Psoas muscle (tissue), 8 donors: ENCODE results near the gene CNNM1. TPM values are rescaled to one million over a fixed set of nuclear protein-coding genes. Genes with fewer than 3 reads are reported as not detected.

Experiments
- ATAC-seq, 4 donors: fragments of 200-7000 bp; cut with Tn5 transposase; one replicate each; pipeline ENCODE4 v1.9.1; 2020; ENCODE audit warnings: moderate library complexity in 3 of 4, mild to moderate bottlenecking in 2 of 4
- DNase-seq, 2 donors: peaks; one replicate each; pipeline ENCODE4 v3.0.0-alpha.2; 2020
- H3K27ac ChIP-seq: fragments of 200-600 bp; one replicate; pipeline ENCODE4 v1.8.0; 2022
- H3K27me3 ChIP-seq, 3 donors: fragments of 200-600 bp in 1 of 3; one replicate each; pipeline versions ENCODE4 v1.6.1 to v1.8.0; 2013 to 2022; ENCODE audit warnings: low read length in 2 of 3, mild to moderate bottlenecking in 2 of 3, moderate library complexity in 1 of 3; ENCODE audit not compliant: insufficient read depth in 3 of 3
- H3K36me3 ChIP-seq, 2 donors: fragments of 200-600 bp in 1 of 2; one replicate each; pipeline versions ENCODE4 v1.6.1 to v1.8.0; 2013 to 2022; ENCODE audit warnings: low read depth in 1 of 2, mild to moderate bottlenecking in 1 of 2, moderate library complexity in 1 of 2; ENCODE audit not compliant: insufficient read depth in 1 of 2
- H3K4me1 ChIP-seq: fragments of 200-600 bp; one replicate; pipeline ENCODE4 v1.8.0; 2022
- H3K4me3 ChIP-seq: fragments of 200-600 bp; one replicate; pipeline ENCODE4 v1.8.0; 2022; ENCODE audit warnings: mild to moderate bottlenecking
- H3K9me3 ChIP-seq: fragments of 200-600 bp; one replicate; pipeline ENCODE4 v1.8.0; 2022
- WGBS, 3 donors: extraction: QIAGEN DNeasy Blood & Tissue Kit; methylation state at CpG; one replicate each; pipeline versions ENCODE4 v1.1.6 to v1.1.7; 2013; 5-methylcytosine and 5-hydroxymethylcytosine counted together
- intact Hi-C, 2 donors: fragments of 100-400 bp; cut with DNase I; formaldehyde crosslinking; loops; one replicate each; pipeline versions ENCODE4 v1.11.0 to v1.14.2; 2022
- polyA plus RNA-seq, 3 donors: library from polyadenylated mRNA; stranded (reverse); fragments of 200-250 nt; gene quantifications; one replicate each; pipeline ENCODE4 v1.2.3, GENCODE V29; 2013
- total RNA-seq, 4 donors: library from RNA; stranded (reverse); fragmentation: NEBNext Ultra II Directional in 2 of 4; extraction: Animal tissue kit (Norgen Biotek cat#: 25700) in 2 of 4; gene quantifications; one replicate each; pipeline versions ENCODE4 v1.2.1 to v1.2.4, GENCODE V29; 2021 to 2023
- TF ChIP-seq, protein P1 (sequence below): fragments of 200-600 bp; IDR thresholded peaks from one replicate; pipeline ENCODE4 v1.8.0; 2022; ENCODE audit warnings: antibody characterized with exemption
- donor health status: healthy with polysubstance abuse.
- donor health status: DM: no; HTN: no; CAD: no; lungs with moderate emphysema.
- donor health status: Bipolar disorder and iron deficiency.
- donor health status: healthy.
- donor health status: DM: yes; HTN: yes; CAD: no.
- donor health status: DM: no; HTN: no; CAD: no.
- donor health status: DM: no; HTN: no; CAD: no.
- donor health status: DM: yes; HTN: yes; CAD: no.

The CNNM1 gene
- total and polyA plus RNA-seq, 7 donors: 0.01 TPM; not detected in 6

DNA sequence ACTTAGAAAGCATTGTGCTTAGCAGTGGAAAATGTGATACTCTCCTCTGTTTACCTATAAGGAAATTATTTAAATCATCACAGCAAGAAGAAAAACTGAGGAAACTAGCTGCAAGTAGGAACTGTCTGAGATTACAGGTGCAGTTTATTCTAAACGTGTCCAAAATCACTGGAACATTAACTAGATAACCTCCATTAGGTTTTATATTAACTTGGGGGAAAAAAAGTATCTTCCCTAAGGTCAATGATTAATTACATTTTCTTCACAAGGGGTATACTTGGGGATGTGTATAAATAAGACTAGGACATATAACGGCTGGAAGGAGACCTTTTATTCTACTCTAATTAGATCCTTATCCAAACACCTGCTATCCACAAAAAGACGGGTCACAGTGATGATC is 97.5 kb downstream of the CNNM1 start:
- peaks cover 54% of the 10 kb centered on the region for H3K4me1 ChIP-seq

DNA sequence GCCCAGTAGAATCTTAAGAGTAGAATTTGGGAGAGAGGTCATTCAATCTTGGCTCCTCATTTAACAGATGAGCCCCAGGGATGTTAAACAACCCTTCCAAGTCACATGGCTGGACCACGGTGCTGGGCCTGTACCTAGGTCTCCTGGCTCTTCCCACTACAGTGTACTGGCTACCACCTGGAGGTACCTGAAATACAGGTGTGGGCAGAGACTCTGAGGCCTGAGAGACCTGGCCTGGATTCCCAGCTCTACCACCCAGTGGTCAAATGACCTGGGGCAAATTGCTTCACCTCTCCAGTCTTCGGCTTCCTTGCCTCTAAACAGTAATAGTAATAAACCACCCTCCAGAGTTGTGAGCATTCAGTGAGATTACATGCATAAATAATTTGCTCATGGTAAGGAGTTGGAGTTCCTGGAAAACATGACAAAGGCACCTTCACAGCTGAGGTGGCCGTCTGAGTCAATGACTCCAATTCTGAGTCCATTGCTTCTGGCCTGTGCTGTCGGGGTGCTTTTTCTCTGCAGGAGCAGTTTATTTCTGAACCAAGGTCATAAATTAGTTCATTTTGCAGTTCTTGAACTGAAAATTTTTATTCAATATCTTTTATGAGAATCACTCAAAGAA is 98.5 kb downstream of the CNNM1 start:
- Histone ChIP-seq H3K27me3 (no peaks in the 10 kb centered on the region), H3K4me3 (no peak overlapping the region), H3K36me3 (peaks cover 10 to 13% of the 10 kb centered on the region in 2 donors), H3K4me1 (peaks cover 54% of the 10 kb centered on the region), H3K9me3 (no peaks in the 10 kb centered on the region), H3K27ac (peak overlapping the region; percentile 85)
- intact Hi-C loops: no loop called here
- DNase-seq: no peak
- WGBS, 3 donors: 48 to 55% (median 53%) methylated on average over 4 of the region's 4 CpGs
- ATAC-seq: no peak
- TF ChIP-seq, protein P1, sequence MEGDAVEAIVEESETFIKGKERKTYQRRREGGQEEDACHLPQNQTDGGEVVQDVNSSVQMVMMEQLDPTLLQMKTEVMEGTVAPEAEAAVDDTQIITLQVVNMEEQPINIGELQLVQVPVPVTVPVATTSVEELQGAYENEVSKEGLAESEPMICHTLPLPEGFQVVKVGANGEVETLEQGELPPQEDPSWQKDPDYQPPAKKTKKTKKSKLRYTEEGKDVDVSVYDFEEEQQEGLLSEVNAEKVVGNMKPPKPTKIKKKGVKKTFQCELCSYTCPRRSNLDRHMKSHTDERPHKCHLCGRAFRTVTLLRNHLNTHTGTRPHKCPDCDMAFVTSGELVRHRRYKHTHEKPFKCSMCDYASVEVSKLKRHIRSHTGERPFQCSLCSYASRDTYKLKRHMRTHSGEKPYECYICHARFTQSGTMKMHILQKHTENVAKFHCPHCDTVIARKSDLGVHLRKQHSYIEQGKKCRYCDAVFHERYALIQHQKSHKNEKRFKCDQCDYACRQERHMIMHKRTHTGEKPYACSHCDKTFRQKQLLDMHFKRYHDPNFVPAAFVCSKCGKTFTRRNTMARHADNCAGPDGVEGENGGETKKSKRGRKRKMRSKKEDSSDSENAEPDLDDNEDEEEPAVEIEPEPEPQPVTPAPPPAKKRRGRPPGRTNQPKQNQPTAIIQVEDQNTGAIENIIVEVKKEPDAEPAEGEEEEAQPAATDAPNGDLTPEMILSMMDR: no peak

More for the DNA sequence above, 97.5 kb downstream of the CNNM1 start:
- H3K27me3 ChIP-seq: no peaks in the 10 kb centered on the region
- no peak overlapping the region for H3K4me3 ChIP-seq
- WGBS, 3 donors: 21 to 38% (median 25%) methylated on average over 3 of the region's 3 CpGs
- intact Hi-C loops: no loop called here
- DNase-seq (no peak), ATAC-seq (no peak)
- peaks cover 13% of the 10 kb centered on the region in 2 donors for H3K36me3 ChIP-seq
- H3K9me3 ChIP-seq: no peaks in the 10 kb centered on the region
- peak overlapping the region; percentile 67 for H3K27ac ChIP-seq
- TF ChIP-seq, protein P1: no peak

- no peaks in the 10 kb centered on the region for H3K27me3 ChIP-seq
- peaks cover 8 to 22% of the 10 kb centered on the region in 2 donors for H3K36me3 ChIP-seq
- 12 to 17% (median 14%) methylated on average over 6 of the region's 6 CpGs for whole genome bisulfite sequencing, 3 donors
- H3K4me3 ChIP-seq: peak overlapping the region; percentile 94
- DNase-seq: no peak
- ATAC-seq: no peak
- H3K4me1 ChIP-seq: peaks cover 61% of the 10 kb centered on the region
- no peaks in the 10 kb centered on the region for H3K9me3 ChIP-seq
- peak overlapping the region; percentile 85 for H3K27ac ChIP-seq
- intact Hi-C loops: loop anchor here in 1 of 2 donors (5.0 kb wide), 1 partner anchor 37 kb away; no protein-coding TSS in a partner anchor
- TF ChIP-seq, protein P1: no peak
Measured at GRCh38 chr10:99429517-99430095, 100.5 kb downstream of the CNNM1 start.

DNA sequence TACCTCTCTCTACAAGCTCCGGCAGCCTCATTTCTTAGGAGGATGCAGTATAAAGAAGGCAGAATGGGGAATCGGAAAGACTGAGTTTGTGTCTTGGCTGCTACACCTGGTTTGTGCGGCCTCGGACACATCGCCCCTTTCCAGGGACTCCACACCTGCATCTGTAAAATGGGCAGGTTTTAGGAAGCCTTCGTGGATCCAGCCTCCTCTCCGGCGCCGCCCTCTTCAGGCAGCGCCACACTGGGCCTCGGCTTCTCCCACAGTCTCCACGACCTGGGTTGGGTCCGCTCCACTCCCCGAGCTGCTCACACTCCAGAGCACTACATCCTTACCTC is 100.9 kb downstream of the CNNM1 start:
- Histone ChIP-seq H3K4me3 (peak overlapping the region; percentile 94), H3K4me1 (peaks cover 62% of the 10 kb centered on the region), H3K9me3 (no peaks in the 10 kb centered on the region), H3K27me3 (no peaks in the 10 kb centered on the region), H3K27ac (peak overlapping the region; percentile 85), H3K36me3 (peaks cover 8 to 18% of the 10 kb centered on the region in 2 donors)
- ATAC-seq: peak; percentile 1 to 12 (median 4)
- TF ChIP-seq, protein P1: no peak
- 6 to 10% (median 8%) methylated on average over 10 to 14 of the region's 14 CpGs for WGBS, 3 donors
- DNase-seq: no peak
- intact Hi-C loops: loop anchor here in 1 of 2 donors (5.0 kb wide), 1 partner anchor 38 kb away; no protein-coding TSS in a partner anchor
